ENCODE data around the gene PALLD. TPM values are rescaled to one million over a fixed set of nuclear protein-coding genes. Genes with fewer than 3 reads are reported as not detected.
A peak's percentile ranks its signal among the peaks of the same experiment; 100 is the strongest.

The PALLD gene
- total and polyA plus RNA-seq, 3 donors from 2014 or later = 138 to 156 (median 146) TPM

DNA sequence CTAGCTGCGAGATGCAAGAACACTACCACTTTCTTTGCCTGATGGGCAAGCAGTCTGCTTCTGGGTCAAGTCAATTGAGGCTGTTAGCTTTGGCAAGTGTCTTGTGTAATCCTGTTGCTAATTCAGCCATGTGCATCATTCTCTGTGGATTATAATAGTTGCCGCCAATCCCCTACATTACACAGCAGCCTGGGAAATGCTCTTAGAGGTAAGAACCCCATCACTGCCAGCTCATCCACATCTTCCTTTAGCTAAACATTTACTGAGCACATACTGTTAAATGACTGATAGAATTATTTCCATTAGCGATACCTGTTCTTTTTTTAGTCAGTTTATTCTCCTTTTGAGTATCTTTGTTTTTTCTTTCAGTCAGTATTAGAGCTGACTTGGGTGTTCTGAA lies 397.0 kb downstream of the PALLD start:
- no peak for DNase-seq
- no peaks in the 10 kb centered on the region for H3K27me3 ChIP-seq
- H3K36me3 ChIP-seq (ENCODE audit: low read depth, missing control alignments) = no peaks in the 10 kb centered on the region
- no peaks in the 10 kb centered on the region for H3K4me1 ChIP-seq
- H3K27ac ChIP-seq = no peak overlapping the region
- no peaks in the 10 kb centered on the region for H3K9me3 ChIP-seq
- TF ChIP-seq POLR2A (IDR thresholded peaks at IDR 0.05) = no peak
- TF ChIP-seq, protein P1, sequence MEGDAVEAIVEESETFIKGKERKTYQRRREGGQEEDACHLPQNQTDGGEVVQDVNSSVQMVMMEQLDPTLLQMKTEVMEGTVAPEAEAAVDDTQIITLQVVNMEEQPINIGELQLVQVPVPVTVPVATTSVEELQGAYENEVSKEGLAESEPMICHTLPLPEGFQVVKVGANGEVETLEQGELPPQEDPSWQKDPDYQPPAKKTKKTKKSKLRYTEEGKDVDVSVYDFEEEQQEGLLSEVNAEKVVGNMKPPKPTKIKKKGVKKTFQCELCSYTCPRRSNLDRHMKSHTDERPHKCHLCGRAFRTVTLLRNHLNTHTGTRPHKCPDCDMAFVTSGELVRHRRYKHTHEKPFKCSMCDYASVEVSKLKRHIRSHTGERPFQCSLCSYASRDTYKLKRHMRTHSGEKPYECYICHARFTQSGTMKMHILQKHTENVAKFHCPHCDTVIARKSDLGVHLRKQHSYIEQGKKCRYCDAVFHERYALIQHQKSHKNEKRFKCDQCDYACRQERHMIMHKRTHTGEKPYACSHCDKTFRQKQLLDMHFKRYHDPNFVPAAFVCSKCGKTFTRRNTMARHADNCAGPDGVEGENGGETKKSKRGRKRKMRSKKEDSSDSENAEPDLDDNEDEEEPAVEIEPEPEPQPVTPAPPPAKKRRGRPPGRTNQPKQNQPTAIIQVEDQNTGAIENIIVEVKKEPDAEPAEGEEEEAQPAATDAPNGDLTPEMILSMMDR (IDR thresholded peaks at IDR 0.05) = no peak
- WGBS, 2 donors = 91 to 96% methylated on average over 3 of the region's 3 CpGs
- H3K4me3 ChIP-seq = no peak overlapping the region
- intact Hi-C loops (cut with DNase I; ENCODE audit: low total_unique reads) = no loop called here

DNA sequence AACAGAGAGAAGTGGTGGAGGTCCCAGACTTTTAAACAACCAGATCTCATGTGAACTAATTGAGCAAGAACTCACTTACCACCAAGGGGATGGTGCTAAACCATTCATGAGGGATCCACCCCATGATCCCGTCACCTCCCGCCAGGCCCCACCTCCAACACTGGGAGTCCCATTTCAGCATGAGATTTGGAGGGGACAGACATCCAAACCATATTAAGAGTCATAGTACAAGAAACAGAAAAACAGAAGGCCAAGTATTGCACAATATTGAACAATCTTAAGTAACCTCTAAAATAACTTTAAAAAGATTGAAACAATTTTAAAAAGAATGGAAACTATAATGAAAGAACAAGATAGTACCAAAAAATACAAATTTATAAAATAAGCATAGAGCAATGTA lies 403.2 kb downstream of the PALLD start:
- Histone ChIP-seq H3K4me1 (no peaks in the 10 kb centered on the region), H3K36me3 (ENCODE audit: low read depth, missing control alignments) (no peaks in the 10 kb centered on the region), H3K4me3 (no peak overlapping the region), H3K27me3 (no peaks in the 10 kb centered on the region), H3K27ac (no peak overlapping the region), H3K9me3 (no peaks in the 10 kb centered on the region)
- intact Hi-C loops (cut with DNase I; ENCODE audit: low total_unique reads) = no loop called here
- WGBS, 2 donors = 95% methylated on average over 2 of the region's 2 CpGs
- TF ChIP-seq, protein P1 (IDR thresholded peaks at IDR 0.05) = no peak
- no peak for TF ChIP-seq POLR2A (IDR thresholded peaks at IDR 0.05)
- DNase-seq = no peak

DNA sequence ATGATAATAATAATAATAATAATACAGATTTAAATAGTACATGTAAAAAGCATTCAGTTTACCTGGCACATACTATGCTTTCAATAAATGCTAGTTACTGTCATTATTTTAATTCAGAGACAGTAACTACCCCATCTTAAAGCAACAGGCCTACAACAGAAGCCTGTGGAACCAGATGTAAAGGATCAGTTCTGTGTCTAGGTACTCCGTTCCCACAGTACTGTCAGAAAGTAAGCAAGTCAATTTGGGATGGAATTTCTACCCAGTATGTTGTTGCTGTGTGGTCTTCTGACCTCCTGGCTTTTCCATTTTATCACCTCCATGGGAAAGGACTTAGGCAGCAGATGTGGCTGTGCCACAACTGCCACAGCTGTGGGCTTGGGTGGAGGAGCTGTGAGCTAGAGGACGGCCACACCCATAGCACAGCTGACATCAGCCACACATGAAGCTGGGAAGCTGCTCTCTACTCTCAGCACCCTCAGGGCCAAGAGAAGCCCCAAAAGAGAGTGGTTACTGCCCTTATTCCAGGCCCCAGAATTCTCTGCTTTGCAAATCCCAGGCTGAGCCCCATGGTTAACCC lies 410.4 kb downstream of the PALLD start:
- H3K4me1 ChIP-seq = peaks cover 4% of the 10 kb centered on the region
- peak overlapping the region in 1 of 2 donors; percentile 18 for H3K27ac ChIP-seq
- DNase-seq = no peak
- no peaks in the 10 kb centered on the region for H3K9me3 ChIP-seq
- intact Hi-C loops (cut with DNase I; ENCODE audit: low total_unique reads) = no loop called here
- no peaks in the 10 kb centered on the region for H3K27me3 ChIP-seq
- WGBS, 2 donors = 64 to 77% methylated on average over 2 of the region's 2 CpGs
- H3K36me3 ChIP-seq (ENCODE audit: low read depth, missing control alignments) = no peaks in the 10 kb centered on the region
- H3K4me3 ChIP-seq = no peak overlapping the region
- TF ChIP-seq POLR2A (IDR thresholded peaks at IDR 0.05) = no peak
- TF ChIP-seq, protein P1 (IDR thresholded peaks at IDR 0.05) = no peak

GRCh38 chr4:168908093-168908492 lies 411.2 kb downstream of the PALLD start:
- Histone ChIP-seq H3K27ac (peak overlapping the region in 1 of 2 donors; percentile 18), H3K36me3 (ENCODE audit: low read depth, missing control alignments) (no peaks in the 10 kb centered on the region)
- intact Hi-C loops (cut with DNase I; ENCODE audit: low total_unique reads) = no loop called here

More at GRCh38 chr4:168908093-168908492, 411.2 kb downstream of the PALLD start:
- H3K4me1 ChIP-seq = peaks cover 4% of the 10 kb centered on the region
- 88 to 89% methylated on average over 1 of the region's 1 CpG for WGBS, 2 donors
- no peaks in the 10 kb centered on the region for H3K9me3 ChIP-seq
- no peaks in the 10 kb centered on the region for H3K27me3 ChIP-seq
- no peak overlapping the region for H3K4me3 ChIP-seq
- TF ChIP-seq, protein P1 (IDR thresholded peaks at IDR 0.05) = no peak
- TF ChIP-seq POLR2A (IDR thresholded peaks at IDR 0.05) = no peak
- no peak for DNase-seq

Measured in testis (tissue), 3 donors.